Activated CD4-positive, alpha-beta T cell treated with anti-CD3 and anti-CD28 coated beads, Interleukin-2, Interleukin-6, amounts not matched to agents 100 ng/mL and 50 ng/mL, durations not matched to agents 16 hours and 8 hours (primary cell): ENCODE data around the gene BMP15.

ENCODE experiments used
- DNase-seq: peaks from one replicate; pipeline ENCODE4 v3.0.0-alpha.2; 2020

BMP15 gene

GRCh38 chrX:50910685-50911176, at the start of gene BMP15:
Gene BMP15 (plus strand): TSS chrX:50910735. CDS start chrX:50910784, 49 bp downstream.
- DNase-seq, result no peak

- DNase-seq, result no peak
Observed at GRCh38 chrX:50863471-50863870, 47.1 kb upstream of the BMP15 start.

DNA sequence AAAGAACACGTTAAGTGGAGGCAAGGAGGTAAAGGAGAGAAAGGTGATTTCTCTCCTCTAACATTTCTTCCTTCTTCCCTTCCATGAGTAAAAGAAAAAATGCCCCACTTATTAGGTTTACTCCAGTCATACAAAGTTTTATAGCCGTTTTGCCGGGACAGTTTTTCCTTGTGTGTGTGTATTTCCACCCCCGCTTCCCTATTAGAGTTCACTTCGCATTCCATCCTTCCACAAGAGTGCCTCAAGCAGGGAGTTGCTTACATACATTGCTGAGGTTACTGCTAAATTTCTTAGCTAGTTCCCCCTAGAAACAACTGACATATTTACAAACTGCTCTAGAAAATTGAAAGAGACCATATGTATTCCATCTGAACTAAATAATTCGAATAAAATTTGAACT, 45.2 kb upstream of the BMP15 start:
- DNase-seq, result no peak

DNA sequence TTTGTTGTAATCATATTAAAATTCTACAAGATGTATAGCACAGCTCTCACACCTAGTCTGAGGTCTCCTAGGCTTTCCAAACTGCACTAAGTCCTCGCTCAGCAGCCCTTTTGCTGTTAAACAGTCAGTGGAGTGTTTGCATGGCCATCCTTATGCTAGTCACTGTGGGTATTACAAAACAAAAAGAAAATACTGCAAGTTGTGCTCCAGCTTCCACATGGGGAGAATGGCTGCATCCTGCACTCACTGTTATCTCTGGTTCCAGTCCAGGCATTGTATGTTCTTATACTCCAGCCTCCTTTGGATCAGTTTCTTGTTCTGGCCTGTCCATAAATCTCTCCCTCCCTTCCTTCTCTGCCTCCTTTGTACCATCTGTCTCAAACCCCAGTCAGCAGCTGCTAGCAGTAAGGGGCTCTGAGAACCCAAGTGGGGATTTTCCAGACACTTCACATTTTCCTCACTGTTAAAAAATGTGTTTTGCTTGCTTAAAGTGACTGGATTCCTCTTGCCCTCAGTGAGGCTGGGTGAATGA, 38.5 kb upstream of the BMP15 start:
- DNase-seq, result no peak

- DNase-seq, result no peak
Observed at GRCh38 chrX:50874876-50875275, 35.7 kb upstream of the BMP15 start.

GRCh38 chrX:50876551-50876950, 34.0 kb upstream of the BMP15 start:
- no peak for DNase-seq

- no peak for DNase-seq
Observed at GRCh38 chrX:50877310-50877709, 33.2 kb upstream of the BMP15 start.

- peak; percentile 1 for DNase-seq
Observed at GRCh38 chrX:50881028-50881427, 29.5 kb upstream of the BMP15 start.

DNA sequence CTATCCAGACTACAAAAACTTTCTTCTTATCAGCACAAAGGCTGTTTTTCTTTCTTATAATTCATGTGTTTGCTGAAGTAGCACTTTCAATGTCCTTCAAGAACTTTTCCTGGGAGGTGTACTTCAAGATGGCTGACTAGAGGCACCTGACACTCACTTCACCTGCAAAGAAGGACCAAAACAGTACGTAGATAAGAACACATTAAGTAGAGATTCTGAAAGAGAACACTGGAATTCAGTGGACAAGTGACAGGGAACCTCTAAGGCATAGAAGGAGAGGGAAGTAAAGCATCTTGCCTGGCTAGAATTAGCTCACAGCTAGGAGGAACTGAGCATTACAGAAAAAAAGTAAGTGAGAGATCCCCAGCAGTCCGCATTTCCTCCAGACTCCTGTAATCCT, 21.7 kb upstream of the BMP15 start:
- no peak for DNase-seq

DNA sequence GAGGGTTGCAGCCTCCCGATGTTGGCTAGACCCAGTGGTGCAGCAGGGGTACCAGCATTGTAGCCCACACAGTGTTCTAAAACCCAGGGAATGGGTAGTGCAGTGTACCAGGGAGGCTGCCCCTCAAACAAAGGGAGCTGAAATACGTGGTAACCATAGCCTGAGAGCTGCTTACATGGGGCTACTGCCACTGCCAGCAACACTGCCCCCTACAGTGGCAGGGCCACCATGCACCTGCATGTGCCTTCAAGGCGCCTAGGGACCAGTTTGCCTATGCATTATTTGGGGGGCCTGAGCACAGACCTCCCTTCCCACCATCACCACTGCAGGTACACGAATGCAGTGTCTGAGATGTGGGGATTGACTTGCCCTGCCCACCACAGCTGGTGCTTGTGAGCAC, 21.0 kb upstream of the BMP15 start:
- DNase-seq, result no peak

DNA sequence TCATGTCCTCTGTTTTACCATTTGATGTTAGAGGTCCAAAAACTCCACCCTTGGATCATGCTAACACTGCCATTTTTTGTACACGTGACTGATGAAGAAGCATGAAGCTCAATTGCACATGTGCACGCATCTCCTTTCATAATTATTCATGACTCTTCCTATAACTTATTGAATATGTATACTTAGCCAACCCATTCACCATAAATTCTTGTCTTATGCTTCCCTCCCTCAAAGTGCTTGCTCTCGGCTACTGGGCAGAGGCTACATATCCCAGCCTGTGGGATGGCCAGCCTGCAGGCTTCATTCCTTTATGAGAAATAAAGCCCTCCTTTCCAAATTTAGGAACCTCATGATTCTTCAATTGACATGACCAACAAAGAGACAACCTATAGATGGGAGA, 17.5 kb upstream of the BMP15 start:
- DNase-seq, result no peak

DNA sequence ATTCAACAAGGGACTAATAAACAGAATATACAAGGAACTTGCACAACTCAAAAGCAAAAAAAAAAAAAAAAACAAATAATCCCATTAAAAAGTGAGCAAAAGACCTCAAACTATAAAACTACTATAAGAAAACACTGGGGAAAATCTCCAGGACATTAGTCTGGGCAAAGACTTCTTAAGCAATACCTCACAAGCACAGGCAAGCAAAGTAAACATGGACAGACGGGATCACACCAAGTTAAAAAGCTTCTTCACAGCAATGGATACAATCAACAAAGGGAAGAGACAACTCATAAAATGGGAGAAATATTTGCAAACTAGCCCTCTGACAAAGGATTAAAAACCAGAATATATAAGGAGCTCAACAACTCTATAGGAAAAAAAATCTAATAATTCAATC, 17.1 kb upstream of the BMP15 start:
- DNase-seq, result no peak

GRCh38 chrX:50905334-50905733, 5.2 kb upstream of the BMP15 start:
- peak; percentile 50 for DNase-seq

- no peak for DNase-seq
Observed at GRCh38 chrX:50913520-50913919, 3.0 kb downstream of the BMP15 start.

DNA sequence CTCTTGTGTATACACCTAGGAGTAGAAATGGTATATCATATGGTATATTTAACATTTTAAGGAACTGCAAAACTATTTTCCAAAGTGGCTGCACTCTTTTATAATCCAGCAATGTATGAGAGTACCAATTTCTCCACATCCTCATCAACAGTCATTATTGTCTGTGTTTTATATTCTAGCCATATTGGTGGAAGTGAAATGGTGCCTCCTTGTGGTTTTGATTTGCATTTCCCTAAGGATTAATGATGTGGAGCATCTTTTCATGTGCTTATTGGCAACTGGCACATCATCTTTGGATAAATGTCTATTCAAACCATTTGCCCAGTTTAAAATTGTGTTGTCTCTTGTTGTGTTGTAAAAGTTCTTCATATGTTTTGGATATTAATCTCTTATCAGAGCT, 9.6 kb downstream of the BMP15 start:
- DNase-seq, result no peak

DNA sequence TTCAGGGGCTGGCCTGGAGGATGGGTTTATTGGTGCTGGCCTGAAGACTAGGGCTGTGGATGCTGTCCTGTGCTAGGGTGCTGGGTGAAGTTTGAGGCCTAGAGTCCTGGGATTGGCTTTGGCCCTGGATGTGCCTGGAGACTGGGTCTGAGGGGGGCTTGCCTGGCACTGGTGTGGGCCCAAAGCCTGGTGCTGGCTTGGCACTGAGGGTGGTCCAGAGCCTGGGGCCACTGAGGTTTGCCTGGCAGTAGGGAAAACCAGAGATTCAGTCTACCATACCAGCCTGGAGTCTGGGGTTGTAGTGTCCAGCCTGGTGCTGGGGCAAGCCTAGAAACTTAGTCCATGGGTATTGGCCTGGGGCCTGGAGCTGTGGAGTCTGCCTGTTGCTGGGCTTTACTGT, 16.6 kb downstream of the BMP15 start:
- no peak for DNase-seq

DNA sequence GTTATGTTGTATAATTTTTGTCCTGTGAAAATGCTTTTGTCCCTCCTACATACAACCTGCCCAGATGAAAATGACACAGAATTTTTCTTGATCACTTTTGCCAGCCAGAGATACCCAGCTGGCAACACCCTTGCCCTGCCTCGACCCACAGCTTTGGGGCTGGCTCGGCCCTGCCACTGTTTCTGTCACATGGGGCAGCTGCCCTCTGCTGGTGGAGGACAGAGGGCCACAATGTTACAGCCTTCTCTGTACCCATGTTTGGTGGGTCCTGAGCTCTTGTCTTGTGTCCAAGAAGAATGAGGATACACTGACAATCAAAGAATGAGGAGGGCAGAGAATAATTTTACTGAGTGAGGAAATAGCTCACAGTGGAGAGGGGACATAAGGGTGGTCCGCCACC, 31.1 kb downstream of the BMP15 start:
- DNase-seq, result peak; percentile 20

DNA sequence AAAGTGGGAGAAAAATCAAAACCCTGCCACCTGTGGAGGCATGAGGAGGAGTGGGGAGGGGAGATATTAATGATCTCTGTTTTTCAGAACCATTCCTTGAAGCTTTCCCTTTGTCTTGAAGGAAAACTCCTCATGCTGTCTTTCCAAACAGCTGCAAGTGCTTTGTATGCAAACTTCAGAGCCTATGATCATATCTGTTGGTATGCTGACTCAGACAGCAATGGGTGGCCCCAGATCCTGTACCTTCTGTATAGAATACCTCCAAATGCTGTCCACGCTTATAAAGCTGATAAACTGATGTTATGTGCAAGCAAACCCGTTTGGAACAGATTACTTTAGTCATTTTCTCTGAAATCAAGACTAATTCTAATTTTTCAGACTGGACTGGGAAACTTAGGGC, 31.9 kb downstream of the BMP15 start:
- no peak for DNase-seq

DNA sequence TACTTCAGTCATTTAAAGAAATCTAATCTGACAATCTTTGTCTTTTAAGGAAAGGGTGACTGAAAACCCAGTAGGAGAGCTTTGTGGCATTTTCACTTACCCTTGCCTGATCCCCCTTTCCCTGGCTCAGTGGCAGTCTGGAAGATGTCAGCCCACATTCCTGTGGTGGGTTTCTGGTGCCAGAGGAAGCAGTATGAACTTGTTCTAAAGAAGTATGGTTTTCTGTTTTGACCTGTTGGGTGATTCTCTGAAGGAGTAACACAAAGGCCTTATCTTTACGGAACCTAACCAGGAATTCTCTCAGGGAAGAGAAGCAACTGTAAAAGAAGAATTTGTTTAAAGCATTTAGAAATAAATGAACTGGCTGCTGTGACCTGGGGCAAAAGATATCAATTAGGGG, 41.9 kb downstream of the BMP15 start:
- no peak for DNase-seq

DNA sequence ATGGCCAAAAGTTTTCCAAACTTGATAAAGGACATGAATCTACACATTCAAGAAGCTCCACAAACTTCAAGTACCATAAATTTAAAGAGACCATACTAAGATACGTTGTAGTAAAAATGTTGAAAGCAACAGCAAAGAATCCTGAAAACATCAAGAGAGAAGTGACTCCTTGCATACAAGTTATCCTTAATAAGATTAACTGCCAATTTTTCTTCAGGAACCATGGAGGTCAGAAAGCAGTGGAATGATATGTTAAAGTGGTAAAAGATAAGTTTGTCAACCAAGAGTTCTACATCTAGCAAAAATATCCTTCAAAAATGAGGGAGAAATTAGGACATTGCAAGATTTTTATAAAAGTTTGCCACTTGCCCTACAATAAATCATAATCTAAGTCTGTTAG, 43.3 kb downstream of the BMP15 start:
- DNase-seq, result no peak

DNA sequence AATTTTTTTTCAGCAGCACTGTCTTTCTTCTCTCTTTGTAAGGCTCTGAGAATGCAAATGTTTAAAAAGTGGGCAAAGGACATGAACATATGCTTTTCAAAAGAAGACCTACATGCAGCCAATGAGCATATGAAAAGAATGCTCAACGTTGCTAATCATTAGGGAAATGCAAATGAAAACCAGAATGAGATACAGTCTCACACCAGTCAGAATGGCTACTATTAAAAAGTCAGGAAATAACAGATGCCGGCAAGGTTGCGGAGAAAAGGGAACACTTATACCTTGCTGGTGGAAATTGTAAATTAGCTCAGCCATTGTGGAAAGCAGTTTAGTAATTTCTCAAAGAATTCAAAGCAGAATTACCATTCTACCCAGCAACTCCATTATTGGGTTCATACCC, 51.6 kb downstream of the BMP15 start:
- no peak for DNase-seq

GRCh38 chrX:50963842-50964241, 53.3 kb downstream of the BMP15 start:
- no peak for DNase-seq
